ENCODE data around the gene PTRH2. TPM values are rescaled to one million over a fixed set of nuclear protein-coding genes. Genes with fewer than 3 reads are reported as not detected.

Gene PTRH2
- total RNA-seq, 1 experiment from 2014 or later = 40.8 TPM

DNA sequence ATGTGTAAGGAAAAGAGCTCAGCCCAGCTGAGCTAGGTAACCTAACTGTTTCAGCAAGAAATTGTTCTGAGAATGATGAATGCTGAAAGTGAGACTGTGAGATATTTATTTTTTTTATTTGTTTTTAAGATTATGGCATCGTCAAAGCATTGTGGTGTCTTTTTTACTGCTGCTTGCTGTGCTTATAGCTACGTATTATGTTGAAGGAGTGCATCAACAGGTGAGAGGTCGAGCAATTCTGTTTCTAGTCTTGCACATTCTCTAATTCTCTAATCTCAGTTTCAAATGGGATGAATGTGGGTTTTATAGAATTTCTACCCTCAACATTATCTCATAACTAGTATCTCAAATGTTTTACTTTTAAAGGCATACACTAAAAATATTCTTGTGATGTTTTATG, 30.1 kb upstream of the PTRH2 start:
- Histone ChIP-seq H3K9me3 (ENCODE audit: control insufficient read depth, low read depth, low read length) (no peaks in the 10 kb centered on the region), H4K91ac (ENCODE audit: insufficient read length, low read depth, low read length) (no peak overlapping the region), H2BK12ac (ENCODE audit: insufficient read length, low read depth, low read length) (no peak overlapping the region), H2AFZ (ENCODE audit: low read length) (no peak overlapping the region), H3K9ac (ENCODE audit: extremely low read depth, insufficient read length, low read length) (no peak overlapping the region), H4K20me1 (ENCODE audit: control insufficient read depth, insufficient read depth, insufficient read length) (no peaks in the 10 kb centered on the region), H3K27me3 (ENCODE audit: insufficient read depth, low read length) (no peaks in the 10 kb centered on the region), H2BK5ac (ENCODE audit: insufficient read length, low read length) (no peak overlapping the region), H3K79me2 (ENCODE audit: insufficient read depth, low read length) (no peaks in the 10 kb centered on the region), H3K56ac (ENCODE audit: insufficient read length, low read depth, low read length) (no peak overlapping the region), H2BK120ac (ENCODE audit: low read depth, low read length, poor library complexity, severe bottlenecking) (no peak overlapping the region), H3K14ac (ENCODE audit: insufficient read depth, low read length) (no peak overlapping the region), H2BK15ac (ENCODE audit: low read depth, low read length) (no peak overlapping the region), H3K4ac (ENCODE audit: low read depth, low read length) (no peak overlapping the region), H3K18ac (ENCODE audit: insufficient read length, low read depth, low read length) (no peak overlapping the region), H4K8ac (replicated peaks; ENCODE audit: insufficient read length, low read depth, low read length) (no peak overlapping the region), H4K5ac (ENCODE audit: insufficient read length, low read depth, low read length) (no peak overlapping the region), H3T11ph (ENCODE audit: low read length) (no peak overlapping the region), H3K23ac (ENCODE audit: insufficient read length, low read depth, low read length) (no peak overlapping the region), H3K27ac (ENCODE audit: insufficient read length, low read depth, low read length) (no peak overlapping the region), H2AK5ac (ENCODE audit: insufficient read length, low read length) (no peak overlapping the region), H2BK20ac (ENCODE audit: low read depth, low read length, poor library complexity, severe bottlenecking) (no peak overlapping the region), H3K4me1 (ENCODE audit: insufficient read depth, low read length) (no peaks in the 10 kb centered on the region), H3K4me2 (ENCODE audit: insufficient read depth, insufficient read length, low read length) (no peak overlapping the region), H3K79me1 (ENCODE audit: insufficient read depth, low read depth, low read length, poor library complexity, severe bottlenecking) (no peaks in the 10 kb centered on the region), H3K23me2 (ENCODE audit: insufficient read length, low read depth, low read length, poor library complexity, severe bottlenecking) (no peaks in the 10 kb centered on the region)
- TF ChIP-seq, protein P1, sequence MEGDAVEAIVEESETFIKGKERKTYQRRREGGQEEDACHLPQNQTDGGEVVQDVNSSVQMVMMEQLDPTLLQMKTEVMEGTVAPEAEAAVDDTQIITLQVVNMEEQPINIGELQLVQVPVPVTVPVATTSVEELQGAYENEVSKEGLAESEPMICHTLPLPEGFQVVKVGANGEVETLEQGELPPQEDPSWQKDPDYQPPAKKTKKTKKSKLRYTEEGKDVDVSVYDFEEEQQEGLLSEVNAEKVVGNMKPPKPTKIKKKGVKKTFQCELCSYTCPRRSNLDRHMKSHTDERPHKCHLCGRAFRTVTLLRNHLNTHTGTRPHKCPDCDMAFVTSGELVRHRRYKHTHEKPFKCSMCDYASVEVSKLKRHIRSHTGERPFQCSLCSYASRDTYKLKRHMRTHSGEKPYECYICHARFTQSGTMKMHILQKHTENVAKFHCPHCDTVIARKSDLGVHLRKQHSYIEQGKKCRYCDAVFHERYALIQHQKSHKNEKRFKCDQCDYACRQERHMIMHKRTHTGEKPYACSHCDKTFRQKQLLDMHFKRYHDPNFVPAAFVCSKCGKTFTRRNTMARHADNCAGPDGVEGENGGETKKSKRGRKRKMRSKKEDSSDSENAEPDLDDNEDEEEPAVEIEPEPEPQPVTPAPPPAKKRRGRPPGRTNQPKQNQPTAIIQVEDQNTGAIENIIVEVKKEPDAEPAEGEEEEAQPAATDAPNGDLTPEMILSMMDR (conservative IDR thresholded peaks at IDR 0.05) = no peak
- DNase-seq = no peak
- WGBS (ENCODE audit: extremely low coverage, insufficient read length, low lambda C conversion rate) = no CpG with 5 or more reads among the region's 3 CpGs
- Mint-ChIP-seq H3K36me3 (ENCODE audit: insufficient read depth in 1 of 3, low read depth in 3 of 3) (peaks cover 5 to 25% (median 11%) of the 10 kb centered on the region in 3 experiments), H3K9me3 (peaks cover 0 to 4% of the 10 kb centered on the region in 2 experiments; a peak in 2 of 5 replicates), H3K27me3 (ENCODE audit: low read depth) (no peaks in the 10 kb centered on the region), H3K4me3 (no peak overlapping the region), H3K4me1 (no peaks in the 10 kb centered on the region), H3K27ac (no peak overlapping the region; a peak in 1 of 7 replicates)
